WTC11 (cell line): Measurements from ENCODE around the gene CEACAM18. TPM values are rescaled to one million over a fixed set of nuclear protein-coding genes. Genes with fewer than 3 reads are reported as not detected.

Experiments
- ATAC-seq: fragments of 200-7000 bp; cut with Tn5 transposase; 2 replicates; pipeline ENCODE4 v1.10.0; 2021; ENCODE audit warnings: mild to moderate bottlenecking, moderate library complexity
- CTCF ChIA-PET: fragments of 300-600 bp; sonication (Branson Sonifier 250); formaldehyde crosslinking; loops from one replicate; lab custom pipeline; 2021; ENCODE audit warnings: antibody characterized with exemption; lab: Charles Lee
- POLR2A ChIA-PET: fragments of 350-600 bp; sonication (Branson Sonifier 250); formaldehyde crosslinking; loops from one replicate; lab custom pipeline; 2021; ENCODE audit warnings: antibody characterized with exemption; lab: Charles Lee
- DNase-seq: peaks from one replicate; pipeline ENCODE4 v3.0.0; 2021; ENCODE audit warnings: low spot score
- H3K27ac Mint-ChIP-seq: 2 replicates; pipeline ENCODE4 v1.8.0; 2021; ENCODE audit warnings: mixed read lengths
- H3K27me3 Mint-ChIP-seq: 2 replicates; pipeline ENCODE4 v1.8.0; 2021; ENCODE audit warnings: low read depth, mild to moderate bottlenecking, moderate library complexity, mixed read lengths
- H3K36me3 Mint-ChIP-seq: 2 replicates; pipeline ENCODE4 v1.8.0; 2021; ENCODE audit warnings: mixed read lengths
- H3K4me1 Mint-ChIP-seq: 2 replicates; pipeline ENCODE4 v1.8.0; 2022; ENCODE audit warnings: mixed read lengths
- H3K4me3 Mint-ChIP-seq: 2 replicates; pipeline ENCODE4 v1.8.0; 2021; ENCODE audit warnings: mild to moderate bottlenecking, moderate library complexity, mixed read lengths
- H3K9me3 Mint-ChIP-seq: 2 replicates; pipeline ENCODE4 v1.8.0; 2021; ENCODE audit warnings: mixed read lengths
- CREB1 ChIP-seq: sonication (generic); formaldehyde crosslinking; IDR thresholded peaks from 2 replicates; pipeline ENCODE4 v1.8.0; 2023; ENCODE audit warnings: mild to moderate bottlenecking, missing genetic modification reagents
- FOXJ3 ChIP-seq: sonication (generic); formaldehyde crosslinking; IDR thresholded peaks from 2 replicates; pipeline ENCODE4 v1.9.0; 2021; ENCODE audit warnings: missing genetic modification reagents, mild to moderate bottlenecking, borderline replicate concordance
- FOXP1 ChIP-seq: sonication (generic); formaldehyde crosslinking; IDR thresholded peaks from 2 replicates; pipeline ENCODE4 v1.8.0; 2022; ENCODE audit warnings: missing genetic modification reagents, mild to moderate bottlenecking, moderate library complexity, borderline replicate concordance
- NFE2L1 ChIP-seq: sonication (generic); formaldehyde crosslinking; IDR thresholded peaks from 2 replicates; pipeline ENCODE4 v1.8.1; 2023; ENCODE audit warnings: missing genetic modification reagents
- NR1H2 ChIP-seq: sonication (generic); formaldehyde crosslinking; IDR thresholded peaks from 2 replicates; pipeline ENCODE4 v1.9.0; 2021; ENCODE audit warnings: mild to moderate bottlenecking, moderate library complexity, missing genetic modification reagents
- NR2C2 ChIP-seq: sonication (generic); formaldehyde crosslinking; IDR thresholded peaks from 2 replicates; pipeline ENCODE4 v1.8.0; 2022; ENCODE audit warnings: mild to moderate bottlenecking, missing genetic modification reagents
- PRRX2 ChIP-seq: fragments of 250-450 bp; sonication (Bioruptor Pico); IDR thresholded peaks from 2 replicates; pipeline ENCODE4 v1.8.0; 2021; ENCODE audit warnings: mild to moderate bottlenecking
- RELA ChIP-seq: sonication (generic); formaldehyde crosslinking; IDR thresholded peaks from 2 replicates; pipeline ENCODE4 v1.8.1; 2022; ENCODE audit warnings: missing genetic modification reagents, mild to moderate bottlenecking, borderline replicate concordance
- SMAD4 ChIP-seq: sonication (generic); formaldehyde crosslinking; IDR thresholded peaks from 2 replicates; pipeline ENCODE4 v1.8.0; 2022; ENCODE audit warnings: mild to moderate bottlenecking, missing genetic modification reagents
- TP53 ChIP-seq: sonication (generic); formaldehyde crosslinking; IDR thresholded peaks from 2 replicates; pipeline ENCODE4 v1.8.1; 2023; ENCODE audit warnings: mild to moderate bottlenecking, missing genetic modification reagents
- ZNF263 ChIP-seq: sonication (generic); formaldehyde crosslinking; IDR thresholded peaks from 2 replicates; pipeline ENCODE4 v1.8.1; 2022; ENCODE audit warnings: low read depth, mild to moderate bottlenecking, moderate library complexity, missing genetic modification reagents
- ZNF423 ChIP-seq: fragments of 250-450 bp; sonication (Bioruptor Pico); IDR thresholded peaks from 2 replicates; pipeline ENCODE4 v2.1.2; 2022; ENCODE audit warnings: mild to moderate bottlenecking, moderate library complexity
- total RNA-seq: library from RNA; stranded (reverse); gene quantifications from 3 replicates; pipeline ENCODE4 v1.2.3, GENCODE V29; 2021
- TF ChIP-seq, protein P1 (sequence below): sonication (generic); formaldehyde crosslinking; IDR thresholded peaks from 2 replicates; pipeline ENCODE4 v1.8.1; 2023; ENCODE audit warnings: mild to moderate bottlenecking, missing genetic modification reagents
- TF ChIP-seq, protein P2 (sequence below): sonication (generic); formaldehyde crosslinking; IDR thresholded peaks from 2 replicates; pipeline ENCODE4 v1.8.1; 2022; ENCODE audit warnings: low read depth, missing genetic modification reagents, borderline replicate concordance
- TF ChIP-seq, protein P3 (sequence below): sonication (generic); formaldehyde crosslinking; IDR thresholded peaks from 2 replicates; pipeline ENCODE4 v1.8.0; 2023; ENCODE audit warnings: missing genetic modification reagents
- TF ChIP-seq, protein P4 (sequence below): fragments of 250-450 bp; sonication (Bioruptor Pico); conservative IDR thresholded peaks from 2 replicates; pipeline ENCODE4 v1.9.0; 2021; ENCODE audit warnings: mild to moderate bottlenecking
- TF ChIP-seq, protein P5 (sequence below): sonication (generic); formaldehyde crosslinking; IDR thresholded peaks from 2 replicates; pipeline ENCODE4 v1.8.1; 2022; ENCODE audit warnings: mild to moderate bottlenecking, moderate library complexity, missing genetic modification reagents

Gene CEACAM18
- total RNA-seq, 1 experiment from 2014 or later: not detected

DNA sequence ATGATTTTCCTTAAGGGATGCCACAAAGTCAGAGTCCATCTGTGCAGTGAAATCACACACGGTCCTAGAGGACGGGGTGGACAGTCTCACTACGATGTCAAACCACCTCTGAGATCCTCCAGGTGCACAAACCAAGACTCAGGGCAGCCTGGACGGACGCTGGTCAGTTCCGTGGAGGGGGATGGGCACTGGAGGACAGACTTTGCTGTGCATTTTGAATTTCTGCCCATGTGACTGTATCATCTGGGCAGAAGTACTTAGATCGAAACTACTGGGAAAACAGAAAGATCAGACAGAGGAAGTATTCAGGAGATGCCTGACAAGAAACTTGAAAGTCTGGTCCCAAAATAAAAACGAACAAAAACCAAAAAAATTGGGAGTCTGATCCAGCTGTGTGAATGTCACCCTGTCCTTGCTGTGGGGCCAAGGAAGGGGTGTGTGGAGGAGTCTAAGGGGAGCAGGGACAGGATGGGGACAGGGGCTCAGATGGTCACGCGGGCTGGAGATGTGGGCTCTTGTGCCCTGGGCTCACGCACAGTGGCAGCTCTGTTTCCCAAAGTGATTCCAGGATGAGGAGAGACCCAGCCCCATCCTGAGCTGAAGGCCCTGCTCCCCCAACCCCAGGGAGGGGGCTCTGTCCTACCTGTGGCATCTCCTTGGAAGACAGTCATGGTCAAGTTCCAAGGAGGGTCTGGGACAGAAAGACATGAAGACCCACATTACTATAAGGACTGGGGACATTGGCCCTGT, 21.6 kb upstream of the CEACAM18 start:
- POLR2A ChIA-PET: no interaction called here
- H3K9me3 Mint-ChIP-seq: peaks cover 4% of the 10 kb centered on the region; the same call in 1 of the 2 replicates

DNA sequence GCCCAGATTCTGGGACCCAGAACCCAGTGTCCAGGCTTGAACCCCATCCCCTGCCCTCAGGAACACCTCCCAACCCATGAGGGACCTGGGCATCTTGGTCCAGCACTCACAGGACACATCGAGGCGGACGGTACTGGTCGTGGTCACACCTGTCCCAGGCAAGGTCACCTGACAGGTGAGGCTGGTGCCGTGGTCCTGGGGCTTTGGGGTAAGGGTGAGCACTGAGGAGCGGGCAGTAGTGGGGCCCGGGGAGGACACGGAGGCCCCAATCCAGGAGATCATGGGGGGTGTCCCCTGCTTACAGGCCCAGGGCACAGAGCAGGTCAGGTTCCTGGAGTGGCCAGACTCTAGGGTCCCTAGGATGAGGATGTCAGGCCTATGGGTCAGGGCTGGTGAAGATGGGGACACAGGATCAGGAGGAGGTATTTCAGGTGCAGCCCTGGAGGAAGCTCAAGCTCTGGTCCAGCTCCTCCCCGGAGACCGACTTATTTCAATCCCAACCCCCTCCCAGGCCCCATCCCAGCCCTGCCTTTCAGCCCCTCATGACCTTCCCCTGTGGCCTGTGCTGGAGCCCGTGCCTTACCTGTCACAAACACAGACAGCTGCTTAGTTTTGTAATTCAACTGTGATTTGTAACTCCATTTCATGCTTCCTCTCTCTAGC, 20.9 kb upstream of the CEACAM18 start:
- Mint-ChIP-seq H3K9me3 (peaks cover 4% of the 10 kb centered on the region; the same call in 1 of the 2 replicates), H3K36me3 (no peaks in the 10 kb centered on the region), H3K4me1 (0 out of 2 replicates have a peak, but pooled peaks cover 2% of the 10 kb centered on the region), H3K4me3 (no peak overlapping the region), H3K27me3 (peaks cover 21% of the 10 kb centered on the region), H3K27ac (no peak overlapping the region)
- no peak for DNase-seq
- ChIA-PET POLR2A (no interaction called here), CTCF (interaction anchor here (0.5 to 1.6 kb wide), 3 partner anchors 199 to 1687 kb away, joined by 3 to 4 read pairs (median 3); no protein-coding TSS in a partner anchor)
- TF ChIP-seq NFE2L1 (CRISPR knock-in tag) (no peak), FOXP1 (no peak), FOXJ3 (no peak), RELA (CRISPR knock-in tag) (no peak), NR1H2 (no peak), ZNF423 (CRISPR knock-in tag) (no peak), SMAD4 (CRISPR knock-in tag) (no peak), NR2C2 (CRISPR knock-in tag) (no peak)
- TF ChIP-seq, protein P1, sequence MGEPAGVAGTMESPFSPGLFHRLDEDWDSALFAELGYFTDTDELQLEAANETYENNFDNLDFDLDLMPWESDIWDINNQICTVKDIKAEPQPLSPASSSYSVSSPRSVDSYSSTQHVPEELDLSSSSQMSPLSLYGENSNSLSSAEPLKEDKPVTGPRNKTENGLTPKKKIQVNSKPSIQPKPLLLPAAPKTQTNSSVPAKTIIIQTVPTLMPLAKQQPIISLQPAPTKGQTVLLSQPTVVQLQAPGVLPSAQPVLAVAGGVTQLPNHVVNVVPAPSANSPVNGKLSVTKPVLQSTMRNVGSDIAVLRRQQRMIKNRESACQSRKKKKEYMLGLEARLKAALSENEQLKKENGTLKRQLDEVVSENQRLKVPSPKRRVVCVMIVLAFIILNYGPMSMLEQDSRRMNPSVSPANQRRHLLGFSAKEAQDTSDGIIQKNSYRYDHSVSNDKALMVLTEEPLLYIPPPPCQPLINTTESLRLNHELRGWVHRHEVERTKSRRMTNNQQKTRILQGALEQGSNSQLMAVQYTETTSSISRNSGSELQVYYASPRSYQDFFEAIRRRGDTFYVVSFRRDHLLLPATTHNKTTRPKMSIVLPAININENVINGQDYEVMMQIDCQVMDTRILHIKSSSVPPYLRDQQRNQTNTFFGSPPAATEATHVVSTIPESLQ (CRISPR knock-in tag): no peak
- TF ChIP-seq, protein P2, sequence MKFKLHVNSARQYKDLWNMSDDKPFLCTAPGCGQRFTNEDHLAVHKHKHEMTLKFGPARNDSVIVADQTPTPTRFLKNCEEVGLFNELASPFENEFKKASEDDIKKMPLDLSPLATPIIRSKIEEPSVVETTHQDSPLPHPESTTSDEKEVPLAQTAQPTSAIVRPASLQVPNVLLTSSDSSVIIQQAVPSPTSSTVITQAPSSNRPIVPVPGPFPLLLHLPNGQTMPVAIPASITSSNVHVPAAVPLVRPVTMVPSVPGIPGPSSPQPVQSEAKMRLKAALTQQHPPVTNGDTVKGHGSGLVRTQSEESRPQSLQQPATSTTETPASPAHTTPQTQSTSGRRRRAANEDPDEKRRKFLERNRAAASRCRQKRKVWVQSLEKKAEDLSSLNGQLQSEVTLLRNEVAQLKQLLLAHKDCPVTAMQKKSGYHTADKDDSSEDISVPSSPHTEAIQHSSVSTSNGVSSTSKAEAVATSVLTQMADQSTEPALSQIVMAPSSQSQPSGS (CRISPR knock-in tag): no peak
- TF ChIP-seq, protein P3, sequence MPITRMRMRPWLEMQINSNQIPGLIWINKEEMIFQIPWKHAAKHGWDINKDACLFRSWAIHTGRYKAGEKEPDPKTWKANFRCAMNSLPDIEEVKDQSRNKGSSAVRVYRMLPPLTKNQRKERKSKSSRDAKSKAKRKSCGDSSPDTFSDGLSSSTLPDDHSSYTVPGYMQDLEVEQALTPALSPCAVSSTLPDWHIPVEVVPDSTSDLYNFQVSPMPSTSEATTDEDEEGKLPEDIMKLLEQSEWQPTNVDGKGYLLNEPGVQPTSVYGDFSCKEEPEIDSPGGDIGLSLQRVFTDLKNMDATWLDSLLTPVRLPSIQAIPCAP (CRISPR knock-in tag): no peak
- no peak for ATAC-seq

More for the DNA sequence above, 21.6 kb upstream of the CEACAM18 start:
- Mint-ChIP-seq H3K4me1 (0 out of 2 replicates have a peak, but pooled peaks cover 2% of the 10 kb centered on the region), H3K4me3 (no peak overlapping the region), H3K36me3 (no peaks in the 10 kb centered on the region), H3K27me3 (peaks cover 28% of the 10 kb centered on the region), H3K27ac (no peak overlapping the region)
- CTCF ChIA-PET: interaction anchor here (0.9 to 1.6 kb wide), 2 partner anchors 200 to 204 kb away, joined by 3 to 4 read pairs; no protein-coding TSS in a partner anchor
- no peak for DNase-seq
- ATAC-seq: no peak
- TF ChIP-seq, protein P4, sequence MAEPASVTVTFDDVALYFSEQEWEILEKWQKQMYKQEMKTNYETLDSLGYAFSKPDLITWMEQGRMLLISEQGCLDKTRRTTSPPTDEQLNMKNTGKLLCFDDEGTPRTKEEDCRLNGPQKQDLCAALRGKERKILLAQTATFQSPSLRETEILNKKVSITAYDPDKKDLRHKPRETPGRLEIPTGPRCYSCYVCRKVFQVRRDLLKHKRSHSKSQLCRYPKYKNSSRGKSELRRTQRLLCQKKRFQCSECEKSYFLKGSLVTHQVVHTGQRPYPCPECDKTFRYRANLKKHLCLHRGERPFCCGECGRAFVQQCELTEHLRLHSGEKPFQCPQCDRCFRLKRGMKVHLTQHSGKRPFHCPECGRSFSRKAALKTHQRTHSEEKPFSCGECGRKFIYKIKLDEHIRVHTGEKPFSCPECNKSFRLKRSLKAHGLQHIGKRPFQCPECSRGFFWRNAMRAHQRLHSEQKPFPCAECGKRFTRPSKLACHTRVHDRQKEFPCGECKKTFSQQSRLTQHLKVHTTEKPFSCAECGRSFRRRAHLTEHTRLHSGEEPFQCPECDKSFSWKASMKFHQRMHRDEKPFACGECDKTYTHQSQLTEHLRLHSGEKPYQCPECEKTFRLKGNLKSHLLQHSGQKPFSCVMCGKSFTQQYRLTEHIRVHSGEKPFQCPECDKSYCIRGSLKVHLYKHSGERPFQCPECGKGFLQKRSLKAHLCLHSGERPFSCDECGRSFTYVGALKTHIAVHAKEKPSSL (CRISPR knock-in tag): no peak
- TF ChIP-seq CREB1 (CRISPR knock-in tag) (no peak), ZNF263 (CRISPR knock-in tag) (no peak), TP53 (CRISPR knock-in tag) (no peak), PRRX2 (CRISPR knock-in tag) (no peak), ZNF423 (CRISPR knock-in tag) (no peak)
- TF ChIP-seq, protein P5, sequence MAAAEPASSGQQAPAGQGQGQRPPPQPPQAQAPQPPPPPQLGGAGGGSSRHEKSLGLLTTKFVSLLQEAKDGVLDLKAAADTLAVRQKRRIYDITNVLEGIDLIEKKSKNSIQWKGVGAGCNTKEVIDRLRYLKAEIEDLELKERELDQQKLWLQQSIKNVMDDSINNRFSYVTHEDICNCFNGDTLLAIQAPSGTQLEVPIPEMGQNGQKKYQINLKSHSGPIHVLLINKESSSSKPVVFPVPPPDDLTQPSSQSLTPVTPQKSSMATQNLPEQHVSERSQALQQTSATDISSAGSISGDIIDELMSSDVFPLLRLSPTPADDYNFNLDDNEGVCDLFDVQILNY (CRISPR knock-in tag): no peak
